HCT116 (cell line): Measurements from ENCODE around the gene CATSPERE. TPM values are rescaled to one million over a fixed set of nuclear protein-coding genes. Genes with fewer than 3 reads are reported as not detected.

Experiments
- ATAC-seq: fragments of 200-7000 bp; cut with Tn5 transposase; 2 replicates; pipeline ENCODE4 v1.9.1; 2020; ENCODE audit warnings: mild to moderate bottlenecking, moderate library complexity
- BruUV-seq: library from RNA; stranded (reverse); fragments of 400-500 nt; replicated peaks from 2 replicates; lab custom pipeline; 2021; lab: Mats Ljungman, UMichigan
- CTCF ChIA-PET: fragments of 300-600 bp; sonication (Branson Sonifier 250); formaldehyde crosslinking; loops from one replicate; lab custom pipeline; 2021; ENCODE audit warnings: antibody characterized with exemption; lab: Charles Lee
- POLR2A ChIA-PET: fragments of 300-600, 350-600 bp; sonication (Branson Sonifier 250); formaldehyde crosslinking; loops from one replicate; lab custom pipeline; 2021; ENCODE audit warnings: antibody characterized with exemption; lab: Charles Lee
- RAD21 ChIA-PET, 2 experiments: fragments of 300-600 bp; sonication (Branson Sonifier 250); formaldehyde crosslinking; loops; one replicate each; lab custom pipeline; 2023; ENCODE audit warnings: low total read pairs in 2 of 2; ENCODE audit not compliant: uncharacterized antibody in 2 of 2, unreplicated experiment in 2 of 2, low non-redundant PET in 1 of 2; lab: Charles Lee
- DNase-seq: peaks from one replicate; pipeline ENCODE4 v3.0.0-alpha.2; 2010; ENCODE audit warnings: low read depth, low spot score
- H2AFZ ChIP-seq: fragments of 200-600 bp; shearing (Covaris generic), sonication (generic); 2 replicates; pipeline ENCODE4 v1.6.1; 2017; ENCODE audit warnings: low read depth, mixed run types, mixed read lengths, antibody characterized with exemption, low read length; ENCODE audit not compliant: poor library complexity, severe bottlenecking
- H3K27ac ChIP-seq: 2 replicates; pipeline ENCODE4 v1.5.1; 2012; ENCODE audit warnings: low read depth, low read length
- H3K27me3 ChIP-seq: fragments of 200-600 bp; sonication (generic); 2 replicates; pipeline ENCODE4 v1.6.1; 2016; ENCODE audit warnings: mixed run types, low read length, mixed read lengths; ENCODE audit not compliant: insufficient read depth
- H3K36me3 ChIP-seq, 2 experiments: fragments of 200-500 bp in 1 of 2; fragments of 200-600 bp in 1 of 2; sonication (Bioruptor generic) in 1 of 2; sonication (generic) in 1 of 2; 2 replicates each; pipeline versions ENCODE4 v1.5.1 to v1.6.1; 2014 to 2016; ENCODE audit warnings: low read length in 2 of 2, inconsistent platforms in 1 of 2, mixed read lengths in 1 of 2, mixed run types in 1 of 2; ENCODE audit not compliant: insufficient read depth in 2 of 2, control insufficient read depth in 1 of 2
- H3K4me1 ChIP-seq, 2 experiments: fragments of 200-600 bp in 1 of 2; sonication (generic) in 1 of 2; 2 replicates each; pipeline versions ENCODE4 v1.5.1 to v1.6.1; 2012 to 2017; ENCODE audit warnings: low read length in 2 of 2, inconsistent platforms in 1 of 2, mild to moderate bottlenecking in 1 of 2, mixed read lengths in 1 of 2, mixed run types in 1 of 2, moderate library complexity in 1 of 2; ENCODE audit not compliant: insufficient read depth in 2 of 2, control insufficient read depth in 1 of 2
- H3K4me2 ChIP-seq: fragments of 200-600 bp; sonication (generic); 2 replicates; pipeline ENCODE4 v1.6.1; 2017; ENCODE audit warnings: mixed run types, low read length, mixed read lengths
- H3K4me3 ChIP-seq, 2 experiments: fragments of 200-600 bp in 1 of 2; sonication (generic) in 1 of 2; replicated peaks in 1 of 2; 2 replicates each; pipeline ENCODE4 v1.5.1; 2011 to 2016; ENCODE audit warnings: low read length in 2 of 2, control low read depth in 1 of 2, low read depth in 1 of 2, mild to moderate bottlenecking in 1 of 2, mixed read lengths in 1 of 2, mixed run types in 1 of 2
- H3K79me2 ChIP-seq: fragments of 200-600 bp; sonication (generic); 2 replicates; pipeline ENCODE4 v1.6.1; 2017; ENCODE audit warnings: mild to moderate bottlenecking, mixed run types, low read length, moderate library complexity, mixed read lengths; ENCODE audit not compliant: insufficient read depth
- H3K9ac ChIP-seq: fragments of 200-600 bp; sonication (generic); 2 replicates; pipeline ENCODE4 v1.6.1; 2016; ENCODE audit warnings: low read length, mixed read lengths
- H3K9me2 ChIP-seq: fragments of 200-600 bp; sonication (generic), shearing (Covaris generic); 2 replicates; pipeline ENCODE4 v1.6.1; 2017; ENCODE audit warnings: mixed run types, mild to moderate bottlenecking, moderate library complexity; ENCODE audit not compliant: insufficient read depth
- H3K9me3 ChIP-seq, 2 experiments: fragments of 200-500 bp in 1 of 2; fragments of 200-600 bp in 1 of 2; sonication (Bioruptor generic) in 1 of 2; sonication (generic) in 1 of 2; 2 replicates each; pipeline ENCODE4 v1.6.1; 2014 to 2017; ENCODE audit warnings: low read length in 2 of 2, mixed read lengths in 2 of 2, inconsistent platforms in 1 of 2, low read depth in 1 of 2, mild to moderate bottlenecking in 1 of 2, mixed run types in 1 of 2, moderate library complexity in 1 of 2; ENCODE audit not compliant: control insufficient read depth in 1 of 2, insufficient read depth in 1 of 2
- H4K20me1 ChIP-seq: fragments of 200-600 bp; sonication (generic), shearing (Covaris generic); 2 replicates; pipeline ENCODE4 v1.6.1; 2017; ENCODE audit warnings: mixed run types, mild to moderate bottlenecking, moderate library complexity; ENCODE audit not compliant: insufficient read depth
- CEBPB ChIP-seq: IDR thresholded peaks from 2 replicates; pipeline ENCODE4 v1.6.1; 2012; ENCODE audit warnings: low read depth
- EZH2phosphoT487 ChIP-seq: fragments of 200-600 bp; IDR thresholded peaks from 2 replicates; pipeline ENCODE4 v1.6.1; 2018; ENCODE audit warnings: antibody characterized with exemption, borderline replicate concordance
- JUND ChIP-seq: IDR thresholded peaks from 2 replicates; pipeline ENCODE4 v1.6.1; 2012
- MAX ChIP-seq: IDR thresholded peaks from 2 replicates; pipeline ENCODE4 v1.6.1; 2012
- POLR2A ChIP-seq: IDR thresholded peaks from 2 replicates; pipeline ENCODE4 v1.7.0; 2011; ENCODE audit warnings: borderline replicate concordance; ENCODE audit not compliant: insufficient read depth, insufficient read length; ENCODE audit errors: extremely low read depth
- RAD21 ChIP-seq: IDR thresholded peaks from 2 replicates; pipeline ENCODE4 v1.6.1; 2012; ENCODE audit warnings: low read depth, mild to moderate bottlenecking
- SIN3A ChIP-seq: IDR thresholded peaks from 2 replicates; pipeline ENCODE4 v1.6.1; 2012; ENCODE audit warnings: low read depth
- SRF ChIP-seq: IDR thresholded peaks from 2 replicates; pipeline ENCODE4 v1.6.1; 2012; ENCODE audit warnings: low read depth
- TCF7L2 ChIP-seq: IDR thresholded peaks from 2 replicates; pipeline ENCODE4 v1.7.0; 2011; ENCODE audit warnings: borderline replicate concordance, inconsistent platforms; ENCODE audit not compliant: insufficient read depth, insufficient read length; ENCODE audit errors: extremely low read depth
- intact Hi-C: fragments of 100-400 bp; cut with micrococcal nuclease; formaldehyde crosslinking; loops from 2 replicates; pipeline ENCODE4 v1.10.0; 2022
- total RNA-seq: library from RNA; stranded (reverse); gene quantifications from one replicate; pipeline ENCODE4 v1.2.1, GENCODE V29; 2021; ENCODE audit not compliant: unreplicated experiment
- TF ChIP-seq, protein P1 (sequence below): IDR thresholded peaks from 2 replicates; pipeline ENCODE4 v1.6.1; 2012; ENCODE audit warnings: low read depth
- TF ChIP-seq, protein P2 (sequence below), 3 experiments: fragments of 200-600 bp in 1 of 3; sonication (generic) in 1 of 3; IDR thresholded peaks in 2 of 3; conservative IDR thresholded peaks in 1 of 3; 2 replicates each; pipeline ENCODE4 v1.5.1; 2012 to 2017; ENCODE audit warnings: low read depth in 2 of 3, low read length in 2 of 3, antibody characterized with exemption in 1 of 3, borderline replicate concordance in 1 of 3, control low read depth in 1 of 3, mild to moderate bottlenecking in 1 of 3, mixed read lengths in 1 of 3, mixed run types in 1 of 3, moderate library complexity in 1 of 3; ENCODE audit not compliant: insufficient read depth in 1 of 3

The CATSPERE gene
- total RNA-seq, 1 experiment from 2014 or later = 0.34 TPM

DNA sequence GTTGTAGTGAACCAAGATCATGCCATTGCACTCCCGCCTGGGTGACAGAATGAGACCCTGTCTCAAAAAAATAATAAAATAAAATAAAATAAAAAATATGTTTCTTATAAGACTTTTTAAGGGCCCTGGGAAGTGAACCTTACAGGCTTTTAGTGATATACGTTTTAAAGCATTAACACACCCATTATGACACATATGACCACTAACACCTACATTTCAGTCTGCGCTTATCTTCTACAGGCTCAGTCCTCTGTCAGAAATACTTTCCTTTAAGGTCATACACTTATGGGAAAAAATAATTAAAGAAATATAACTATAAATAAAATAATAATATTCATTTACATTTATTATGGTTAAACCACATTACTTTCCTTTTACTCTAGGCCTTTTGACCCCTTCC lies 31.3 kb upstream of the CATSPERE start:
- Histone ChIP-seq H3K79me2 (peaks cover 7% of the 10 kb centered on the region), H3K36me3 (peaks cover 0 to 5% of the 10 kb centered on the region in 2 experiments; a peak in 3 of 4 replicates), H3K4me3 (no peak overlapping the region), H3K4me2 (no peak overlapping the region), H3K27ac (no peak overlapping the region), H3K4me1 (no peaks in the 10 kb centered on the region), H4K20me1 (no peaks in the 10 kb centered on the region), H3K9me2 (no peaks in the 10 kb centered on the region), H2AFZ (no peak overlapping the region), H3K9me3 (no peaks in the 10 kb centered on the region), H3K9ac (no peak overlapping the region), H3K27me3 (no peaks in the 10 kb centered on the region)
- ATAC-seq (no peak), DNase-seq (no peak)
- RAD21 ChIA-PET = no interaction called here
- POLR2A ChIA-PET = no interaction called here
- intact Hi-C loops = no loop called here
- CTCF ChIA-PET = no interaction called here
- no TSS peak for BruUV-seq
- TF ChIP-seq, protein P1, sequence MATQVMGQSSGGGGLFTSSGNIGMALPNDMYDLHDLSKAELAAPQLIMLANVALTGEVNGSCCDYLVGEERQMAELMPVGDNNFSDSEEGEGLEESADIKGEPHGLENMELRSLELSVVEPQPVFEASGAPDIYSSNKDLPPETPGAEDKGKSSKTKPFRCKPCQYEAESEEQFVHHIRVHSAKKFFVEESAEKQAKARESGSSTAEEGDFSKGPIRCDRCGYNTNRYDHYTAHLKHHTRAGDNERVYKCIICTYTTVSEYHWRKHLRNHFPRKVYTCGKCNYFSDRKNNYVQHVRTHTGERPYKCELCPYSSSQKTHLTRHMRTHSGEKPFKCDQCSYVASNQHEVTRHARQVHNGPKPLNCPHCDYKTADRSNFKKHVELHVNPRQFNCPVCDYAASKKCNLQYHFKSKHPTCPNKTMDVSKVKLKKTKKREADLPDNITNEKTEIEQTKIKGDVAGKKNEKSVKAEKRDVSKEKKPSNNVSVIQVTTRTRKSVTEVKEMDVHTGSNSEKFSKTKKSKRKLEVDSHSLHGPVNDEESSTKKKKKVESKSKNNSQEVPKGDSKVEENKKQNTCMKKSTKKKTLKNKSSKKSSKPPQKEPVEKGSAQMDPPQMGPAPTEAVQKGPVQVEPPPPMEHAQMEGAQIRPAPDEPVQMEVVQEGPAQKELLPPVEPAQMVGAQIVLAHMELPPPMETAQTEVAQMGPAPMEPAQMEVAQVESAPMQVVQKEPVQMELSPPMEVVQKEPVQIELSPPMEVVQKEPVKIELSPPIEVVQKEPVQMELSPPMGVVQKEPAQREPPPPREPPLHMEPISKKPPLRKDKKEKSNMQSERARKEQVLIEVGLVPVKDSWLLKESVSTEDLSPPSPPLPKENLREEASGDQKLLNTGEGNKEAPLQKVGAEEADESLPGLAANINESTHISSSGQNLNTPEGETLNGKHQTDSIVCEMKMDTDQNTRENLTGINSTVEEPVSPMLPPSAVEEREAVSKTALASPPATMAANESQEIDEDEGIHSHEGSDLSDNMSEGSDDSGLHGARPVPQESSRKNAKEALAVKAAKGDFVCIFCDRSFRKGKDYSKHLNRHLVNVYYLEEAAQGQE = no peak
- TF ChIP-seq MAX = no peak
- TF ChIP-seq SRF = no peak
- no peak for TF ChIP-seq CEBPB
- no peak for TF ChIP-seq TCF7L2
- TF ChIP-seq RAD21 = no peak
- no peak for TF ChIP-seq SIN3A
- TF ChIP-seq POLR2A = no peak
- TF ChIP-seq, protein P2, sequence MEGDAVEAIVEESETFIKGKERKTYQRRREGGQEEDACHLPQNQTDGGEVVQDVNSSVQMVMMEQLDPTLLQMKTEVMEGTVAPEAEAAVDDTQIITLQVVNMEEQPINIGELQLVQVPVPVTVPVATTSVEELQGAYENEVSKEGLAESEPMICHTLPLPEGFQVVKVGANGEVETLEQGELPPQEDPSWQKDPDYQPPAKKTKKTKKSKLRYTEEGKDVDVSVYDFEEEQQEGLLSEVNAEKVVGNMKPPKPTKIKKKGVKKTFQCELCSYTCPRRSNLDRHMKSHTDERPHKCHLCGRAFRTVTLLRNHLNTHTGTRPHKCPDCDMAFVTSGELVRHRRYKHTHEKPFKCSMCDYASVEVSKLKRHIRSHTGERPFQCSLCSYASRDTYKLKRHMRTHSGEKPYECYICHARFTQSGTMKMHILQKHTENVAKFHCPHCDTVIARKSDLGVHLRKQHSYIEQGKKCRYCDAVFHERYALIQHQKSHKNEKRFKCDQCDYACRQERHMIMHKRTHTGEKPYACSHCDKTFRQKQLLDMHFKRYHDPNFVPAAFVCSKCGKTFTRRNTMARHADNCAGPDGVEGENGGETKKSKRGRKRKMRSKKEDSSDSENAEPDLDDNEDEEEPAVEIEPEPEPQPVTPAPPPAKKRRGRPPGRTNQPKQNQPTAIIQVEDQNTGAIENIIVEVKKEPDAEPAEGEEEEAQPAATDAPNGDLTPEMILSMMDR (IDR thresholded peaks at IDR 0.05 in 2 of 3, conservative IDR thresholded peaks at IDR 0.05 in 1 of 3; ENCODE audit: borderline replicate concordance in 1 of 3, insufficient read depth in 1 of 3, low read depth in 2 of 3, low read length in 2 of 3) = no peak
- no peak for TF ChIP-seq EZH2phosphoT487
- no peak for TF ChIP-seq JUND
